Measurements from ENCODE around the gene FDXACB1.

FDXACB1 gene, protein sequence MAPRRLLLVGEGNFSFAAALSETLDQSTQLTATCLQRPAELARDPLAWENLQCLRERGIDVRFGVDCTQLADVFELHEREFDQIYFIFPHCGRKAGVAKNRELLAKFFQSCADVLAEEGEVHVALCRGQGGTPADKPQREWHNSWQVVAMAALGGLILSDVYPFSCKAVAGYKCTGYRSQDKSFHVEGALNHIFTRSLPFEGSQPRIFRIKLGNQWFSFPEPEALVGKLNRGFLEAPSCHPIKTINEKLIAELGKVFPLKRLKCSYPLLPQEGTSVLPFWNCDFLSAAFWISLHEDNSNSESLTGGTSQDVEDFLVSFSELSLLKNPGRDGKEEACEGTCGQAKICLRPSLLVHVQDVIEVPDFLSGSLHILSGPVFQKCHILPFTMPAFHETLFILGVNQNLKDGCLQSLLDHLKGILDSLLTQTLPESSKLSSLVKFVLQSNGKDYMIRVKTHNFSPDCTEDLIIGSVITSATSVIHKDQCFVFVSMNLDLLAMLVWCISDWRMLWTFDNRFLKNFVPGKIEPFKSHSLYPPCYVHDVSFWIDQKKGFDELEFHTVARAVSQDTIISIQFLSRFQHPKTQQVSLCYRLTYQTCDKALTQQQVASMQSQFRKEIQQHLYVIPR

DNA sequence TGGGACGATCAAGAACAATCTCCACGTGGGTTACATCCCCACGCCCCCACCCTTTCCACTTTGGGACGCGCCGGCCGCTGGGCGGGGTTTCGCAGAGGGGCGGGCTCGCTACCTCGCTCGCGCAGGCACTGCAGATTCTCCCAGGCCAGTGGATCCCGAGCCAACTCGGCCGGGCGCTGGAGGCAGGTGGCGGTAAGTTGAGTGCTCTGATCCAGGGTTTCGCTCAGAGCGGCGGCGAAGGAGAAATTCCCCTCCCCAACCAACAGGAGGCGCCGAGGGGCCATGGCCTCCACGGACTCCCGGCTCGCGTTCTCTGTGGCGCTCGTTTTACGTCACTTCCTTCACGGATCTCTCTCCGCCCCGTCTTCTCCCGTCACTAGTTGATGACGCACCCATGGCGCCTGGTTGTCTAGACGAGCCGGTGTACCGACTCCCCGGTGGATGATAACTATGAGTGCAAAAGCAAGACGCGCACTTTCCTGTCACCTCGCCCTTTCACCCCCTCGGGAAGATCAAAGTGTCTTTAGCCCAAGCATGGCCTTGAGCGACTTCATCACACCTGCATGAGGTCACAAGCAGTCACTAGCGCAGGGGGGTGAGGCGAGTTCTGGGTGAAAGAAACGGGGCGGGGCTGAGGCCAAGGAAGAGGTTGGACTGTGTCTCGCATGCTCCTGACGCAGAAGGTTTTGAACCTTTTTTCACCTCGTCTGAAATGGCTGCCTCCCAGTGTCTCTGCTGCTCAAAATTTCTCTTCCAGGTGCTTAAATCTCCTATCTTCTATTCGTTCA, at the start of gene FDXACB1, which contains the start of gene CFAP68:
Gene FDXACB1, minus strand, starts transcription at position 317 of the 788 bp plus-strand sequence. Its CDS starts 33 bp downstream, at position 284.
Gene CFAP68, plus strand, starts transcription at position 693 of the 788 bp plus-strand sequence. Its CDS starts 20 bp downstream, at position 713.
- H3K9ac ChIP-seq (ENCODE audit: insufficient read length), result peak within 1 kb of the TSS; percentile 86
- peak; percentile 73 for DNase-seq (ENCODE audit: low read depth, low spot score)
- peak within 1 kb of the TSS; percentile 96 for H3K27ac ChIP-seq
- H3K4me3 ChIP-seq, result peak within 1 kb of the TSS; percentile 94
- TF ChIP-seq EZH2 (IDR thresholded peaks at IDR 0.05), result no peak
- peak; percentile 58 for TF ChIP-seq FOXP2 (optimal IDR thresholded peaks at IDR 0.05; ENCODE audit: control extremely low read depth, extremely low read length, insufficient read depth)
- peak; percentile 38; the same call in 1 of the 2 replicates for TF ChIP-seq POLR2AphosphoS5 (IDR thresholded peaks at IDR 0.05; ENCODE audit: borderline replicate concordance, low read depth, low read length)
- H3K9me3 ChIP-seq (ENCODE audit: low read depth, low read length), result no peaks in the 10 kb centered on the region
- peaks cover 18% of the 10 kb centered on the region; the same call in 1 of the 2 replicates for H3K36me3 ChIP-seq (ENCODE audit: insufficient read depth, low read length)

DNA sequence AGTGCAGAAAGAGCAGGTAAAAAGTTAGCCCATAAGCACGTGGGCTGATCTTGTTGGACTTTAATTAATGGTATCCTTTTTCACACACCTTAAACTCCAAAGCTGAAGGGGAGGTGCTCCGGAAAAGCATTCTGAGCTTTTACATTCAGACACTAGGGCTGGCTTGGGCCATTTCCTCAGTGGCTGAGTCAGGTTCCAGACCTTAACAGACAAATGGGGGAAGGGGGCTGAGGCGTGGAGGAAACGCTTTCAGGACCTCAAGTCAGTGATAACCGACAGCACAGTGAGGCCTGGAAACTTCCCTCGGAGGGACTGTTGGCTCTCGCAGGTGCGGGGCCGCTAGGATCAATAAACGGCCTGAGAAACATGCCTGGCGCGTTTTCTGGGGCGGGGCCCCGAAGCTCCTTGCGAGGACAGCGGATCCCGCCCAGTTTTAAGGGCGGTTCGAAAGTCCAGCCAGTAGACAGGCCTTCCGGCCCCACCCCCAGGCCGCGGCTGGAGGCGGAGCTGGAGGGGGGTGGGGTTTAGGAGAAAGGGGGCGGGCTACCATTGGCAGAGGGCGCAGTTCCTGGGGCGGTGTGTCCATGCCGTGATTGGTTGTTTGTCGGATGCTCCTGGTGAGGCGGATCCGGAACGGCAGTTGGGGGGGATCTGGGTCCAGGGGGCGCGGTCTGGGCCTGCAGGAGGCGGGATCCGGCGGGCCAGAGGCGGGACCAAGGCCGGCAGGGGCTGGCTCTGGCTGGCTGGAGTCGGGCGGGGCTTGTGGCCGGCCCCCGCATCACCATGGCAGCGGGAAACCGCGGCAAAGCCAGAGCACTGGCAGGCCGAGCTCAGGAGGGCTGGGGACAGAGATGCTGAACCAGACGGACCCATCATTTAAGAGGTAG, 47.8 kb upstream of the FDXACB1 start:
- Histone ChIP-seq H3K27ac (peak overlapping the region; percentile 80; the same call in 1 of the 2 replicates), H3K4me3 (peak overlapping the region; percentile 81), H3K9me3 (ENCODE audit: low read depth, low read length) (no peaks in the 10 kb centered on the region), H3K9ac (ENCODE audit: insufficient read length) (peak overlapping the region; percentile 69), H3K36me3 (ENCODE audit: insufficient read depth, low read length) (no peaks in the 10 kb centered on the region)
- no peak for DNase-seq (ENCODE audit: low read depth, low spot score)
- TF ChIP-seq FOXP2 (optimal IDR thresholded peaks at IDR 0.05; ENCODE audit: control extremely low read depth, extremely low read length, insufficient read depth), result no peak
- TF ChIP-seq POLR2AphosphoS5 (IDR thresholded peaks at IDR 0.05; ENCODE audit: borderline replicate concordance, low read depth, low read length), result peak; percentile 64

DNA sequence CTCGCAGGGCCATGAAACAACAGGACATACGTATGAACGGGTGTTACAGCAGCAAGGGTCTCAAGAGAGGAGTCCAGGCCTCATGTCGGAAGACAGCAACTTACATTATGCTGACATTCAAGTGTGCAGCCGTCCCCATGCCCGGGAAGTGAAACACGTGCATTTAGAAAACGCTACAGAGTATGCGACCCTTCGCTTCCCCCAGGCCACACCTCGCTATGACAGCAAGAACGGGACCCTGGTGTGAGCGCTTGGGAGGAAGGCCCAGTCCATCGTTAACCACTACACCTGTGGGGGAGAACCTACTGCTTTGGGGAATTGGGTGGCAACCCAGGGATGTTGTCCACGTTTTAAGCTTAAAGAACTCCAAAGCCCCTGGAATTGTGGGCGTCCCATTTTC, 47.0 kb upstream of the FDXACB1 start:
- TF ChIP-seq EZH2 (IDR thresholded peaks at IDR 0.05), result no peak
- TF ChIP-seq FOXP2 (optimal IDR thresholded peaks at IDR 0.05; ENCODE audit: control extremely low read depth, extremely low read length, insufficient read depth), result no peak
- no peak for TF ChIP-seq POLR2AphosphoS5 (IDR thresholded peaks at IDR 0.05; ENCODE audit: borderline replicate concordance, low read depth, low read length)
- Histone ChIP-seq H3K27ac (no peak overlapping the region), H3K9me3 (ENCODE audit: low read depth, low read length) (no peaks in the 10 kb centered on the region), H3K9ac (ENCODE audit: insufficient read length) (no peak overlapping the region), H3K36me3 (ENCODE audit: insufficient read depth, low read length) (no peaks in the 10 kb centered on the region), H3K4me3 (no peak overlapping the region; the same call in 1 of the 2 replicates)
- DNase-seq (ENCODE audit: low read depth, low spot score), result no peak

DNA sequence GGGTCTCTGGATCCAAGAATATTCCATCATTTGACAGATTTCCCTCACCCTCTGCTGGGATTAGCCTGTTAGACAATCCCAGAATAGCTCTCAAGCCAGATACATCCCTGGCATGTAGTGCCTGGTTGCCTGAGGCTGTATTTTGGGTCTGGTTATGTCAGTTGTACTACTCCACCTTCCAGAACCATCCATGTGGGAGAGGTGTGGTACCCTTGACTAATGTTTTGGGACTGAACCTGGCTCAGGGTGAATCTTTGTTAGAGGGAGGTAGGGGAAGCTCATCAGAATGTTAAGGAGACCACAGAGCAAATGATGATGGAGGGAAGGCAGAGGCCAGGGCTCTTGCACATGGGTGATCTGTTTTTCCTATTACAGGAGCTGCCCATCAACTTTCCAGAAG, 45.0 kb upstream of the FDXACB1 start:
- H3K9ac ChIP-seq (ENCODE audit: insufficient read length), result no peak overlapping the region
- no peak overlapping the region; the same call in 1 of the 2 replicates for H3K4me3 ChIP-seq
- no peaks in the 10 kb centered on the region for H3K36me3 ChIP-seq (ENCODE audit: insufficient read depth, low read length)
- no peak for DNase-seq (ENCODE audit: low read depth, low spot score)
- no peak for TF ChIP-seq POLR2AphosphoS5 (IDR thresholded peaks at IDR 0.05; ENCODE audit: borderline replicate concordance, low read depth, low read length)
- TF ChIP-seq EZH2 (IDR thresholded peaks at IDR 0.05), result no peak
- no peak for TF ChIP-seq FOXP2 (optimal IDR thresholded peaks at IDR 0.05; ENCODE audit: control extremely low read depth, extremely low read length, insufficient read depth)
- H3K9me3 ChIP-seq (ENCODE audit: low read depth, low read length), result no peaks in the 10 kb centered on the region
- H3K27ac ChIP-seq, result peak overlapping the region; percentile 96

DNA sequence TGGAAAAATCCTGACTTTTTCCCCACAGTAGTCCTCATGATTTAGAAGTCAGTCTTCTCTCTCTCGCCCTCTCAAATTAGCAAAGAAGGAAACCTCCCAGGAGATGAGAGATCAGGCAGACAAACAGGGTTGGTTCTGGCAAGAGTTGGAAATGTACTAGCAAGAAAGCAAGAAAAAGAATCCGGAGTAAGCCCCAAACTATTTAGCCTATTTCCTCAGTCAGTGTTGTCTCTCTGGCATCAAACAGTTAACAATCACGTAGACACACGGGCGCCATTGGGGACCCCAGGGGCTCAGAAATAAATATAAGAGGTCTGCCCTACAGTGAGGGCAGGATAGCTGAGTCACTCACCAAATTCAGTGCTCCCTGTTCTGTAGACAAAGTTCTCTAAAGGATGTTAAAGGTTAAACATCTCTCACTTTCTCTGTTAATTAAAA, 44.4 kb upstream of the FDXACB1 start:
- no peaks in the 10 kb centered on the region for H3K36me3 ChIP-seq (ENCODE audit: insufficient read depth, low read length)
- no peak for DNase-seq (ENCODE audit: low read depth, low spot score)
- TF ChIP-seq FOXP2 (optimal IDR thresholded peaks at IDR 0.05; ENCODE audit: control extremely low read depth, extremely low read length, insufficient read depth) (no peak), POLR2AphosphoS5 (IDR thresholded peaks at IDR 0.05; ENCODE audit: borderline replicate concordance, low read depth, low read length) (peak; percentile 23; the same call in 1 of the 2 replicates)
- H3K9ac ChIP-seq (ENCODE audit: insufficient read length), result peak overlapping the region; percentile 70
- H3K9me3 ChIP-seq (ENCODE audit: low read depth, low read length), result no peaks in the 10 kb centered on the region
- H3K4me3 ChIP-seq, result peak overlapping the region; percentile 55
- peak overlapping the region; percentile 96 for H3K27ac ChIP-seq

DNA sequence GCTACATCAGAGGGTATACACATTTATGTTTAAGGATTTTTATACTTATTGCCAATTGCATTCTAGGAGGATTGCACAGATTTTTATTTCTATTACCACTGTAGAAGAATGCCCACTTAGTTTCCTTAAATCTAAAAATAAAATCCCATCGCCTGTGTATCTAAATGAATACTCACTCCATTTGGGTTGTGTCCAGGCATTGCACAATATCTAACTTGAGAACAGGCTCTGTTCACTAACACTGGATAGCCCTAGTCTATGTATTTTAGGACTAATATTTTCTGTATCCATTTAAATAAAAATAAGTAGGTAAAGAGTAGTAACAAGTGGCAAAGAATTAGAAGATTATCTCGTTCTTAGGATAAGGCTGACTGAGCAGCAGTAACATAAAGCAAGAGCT, 43.8 kb upstream of the FDXACB1 start:
- H3K9ac ChIP-seq (ENCODE audit: insufficient read length), result peak overlapping the region; percentile 70
- peak overlapping the region; percentile 55 for H3K4me3 ChIP-seq
- TF ChIP-seq FOXP2 (optimal IDR thresholded peaks at IDR 0.05; ENCODE audit: control extremely low read depth, extremely low read length, insufficient read depth) (no peak), EZH2 (IDR thresholded peaks at IDR 0.05) (no peak), POLR2AphosphoS5 (IDR thresholded peaks at IDR 0.05; ENCODE audit: borderline replicate concordance, low read depth, low read length) (no peak)
- peak overlapping the region; percentile 96 for H3K27ac ChIP-seq
- H3K9me3 ChIP-seq (ENCODE audit: low read depth, low read length), result no peaks in the 10 kb centered on the region
- DNase-seq (ENCODE audit: low read depth, low spot score), result no peak
- H3K36me3 ChIP-seq (ENCODE audit: insufficient read depth, low read length), result no peaks in the 10 kb centered on the region

DNA sequence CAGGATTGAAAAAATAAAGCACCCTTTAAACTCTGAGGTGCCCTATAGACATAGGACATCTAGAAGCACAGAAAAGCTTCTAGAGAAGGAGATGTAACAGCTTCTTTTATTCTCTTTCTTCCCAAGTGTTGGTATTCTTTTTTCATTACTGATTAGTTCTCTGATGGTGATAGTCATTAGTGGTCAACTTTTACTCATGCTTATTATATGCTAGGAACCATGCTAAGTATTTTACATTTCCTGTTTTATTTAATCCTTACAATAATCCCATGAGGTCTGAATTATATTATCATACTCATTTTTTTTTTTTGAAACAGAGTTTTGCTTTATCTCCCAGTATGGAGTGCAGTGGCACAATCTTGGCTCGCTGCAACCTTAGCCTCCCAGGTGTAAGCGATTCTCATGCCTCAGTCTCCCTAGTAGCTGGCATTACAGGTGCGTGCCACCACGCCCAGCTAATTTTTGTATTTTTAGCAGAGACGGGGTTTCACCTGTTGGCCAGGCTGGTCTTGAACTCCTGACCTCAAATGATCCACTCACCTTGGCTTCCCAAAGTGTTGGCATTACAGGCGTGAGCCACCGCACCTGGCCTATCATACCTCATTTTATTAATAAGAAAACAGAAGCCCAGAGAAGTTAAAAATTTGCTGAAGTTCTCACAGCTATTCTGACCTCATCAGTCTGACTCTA, 42.7 kb upstream of the FDXACB1 start:
- H3K4me3 ChIP-seq, result no peak overlapping the region
- H3K27ac ChIP-seq, result peak overlapping the region; percentile 96
- TF ChIP-seq POLR2AphosphoS5 (IDR thresholded peaks at IDR 0.05; ENCODE audit: borderline replicate concordance, low read depth, low read length), result no peak
- no peak for TF ChIP-seq EZH2 (IDR thresholded peaks at IDR 0.05)
- no peak for TF ChIP-seq FOXP2 (optimal IDR thresholded peaks at IDR 0.05; ENCODE audit: control extremely low read depth, extremely low read length, insufficient read depth)
- no peaks in the 10 kb centered on the region for H3K36me3 ChIP-seq (ENCODE audit: insufficient read depth, low read length)
- H3K9ac ChIP-seq (ENCODE audit: insufficient read length), result peak overlapping the region; percentile 70
- no peaks in the 10 kb centered on the region for H3K9me3 ChIP-seq (ENCODE audit: low read depth, low read length)
- DNase-seq (ENCODE audit: low read depth, low spot score), result no peak
